Epithelial cell of proximal tubule (primary cell): ENCODE results near the gene MAD1L1. TPM values are rescaled to one million over a fixed set of nuclear protein-coding genes. Genes with fewer than 3 reads are reported as not detected.

Experiments used
- DNase-seq: peaks from one replicate; pipeline ENCODE4 v3.0.0-alpha.2; 2011; ENCODE audit warnings: low read depth
- H3K4me3 ChIP-seq: 2 replicates; pipeline ENCODE4 v1.5.1; 2011; ENCODE audit warnings: low read depth, mild to moderate bottlenecking, low read length
- total RNA-seq: library from RNA; depleted of rRNA; stranded (reverse); fragments of >200 nt; gene quantifications from 2 replicates; pipeline ENCODE4 v1.2.3, GENCODE V29; 2015
- TF ChIP-seq, protein P1 (sequence below): conservative IDR thresholded peaks from 2 replicates; pipeline ENCODE4 v1.5.1; 2012; ENCODE audit warnings: low read depth, mild to moderate bottlenecking, low read length

MAD1L1 gene
- total RNA-seq, 1 donor from 2014 or later: 83.4 TPM

DNA sequence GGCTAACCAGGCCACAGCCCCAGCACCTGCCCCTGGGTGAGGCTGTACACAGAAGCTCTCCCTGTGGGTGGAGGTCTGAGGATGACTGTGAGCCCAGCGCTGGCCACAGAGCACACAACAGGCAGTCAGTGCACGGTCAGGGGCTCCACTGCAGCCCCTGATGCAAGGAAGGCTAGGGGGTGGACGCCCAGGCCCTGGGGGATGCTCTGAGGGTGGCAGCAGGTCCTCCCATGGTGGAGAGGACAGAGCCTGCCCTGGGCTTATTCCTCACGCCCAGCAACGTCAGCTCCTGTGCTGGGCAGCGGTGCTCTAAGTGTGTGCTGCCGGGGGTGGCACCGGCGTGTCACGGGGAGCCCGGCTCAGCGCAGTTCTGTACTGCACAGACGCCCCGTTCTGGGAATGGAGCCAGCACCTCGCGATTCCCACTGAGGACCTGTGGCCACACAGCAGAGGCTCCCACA lies 223.2 kb downstream of the MAD1L1 start:
- H3K4me3 ChIP-seq: no peak overlapping the region
- TF ChIP-seq, protein P1, sequence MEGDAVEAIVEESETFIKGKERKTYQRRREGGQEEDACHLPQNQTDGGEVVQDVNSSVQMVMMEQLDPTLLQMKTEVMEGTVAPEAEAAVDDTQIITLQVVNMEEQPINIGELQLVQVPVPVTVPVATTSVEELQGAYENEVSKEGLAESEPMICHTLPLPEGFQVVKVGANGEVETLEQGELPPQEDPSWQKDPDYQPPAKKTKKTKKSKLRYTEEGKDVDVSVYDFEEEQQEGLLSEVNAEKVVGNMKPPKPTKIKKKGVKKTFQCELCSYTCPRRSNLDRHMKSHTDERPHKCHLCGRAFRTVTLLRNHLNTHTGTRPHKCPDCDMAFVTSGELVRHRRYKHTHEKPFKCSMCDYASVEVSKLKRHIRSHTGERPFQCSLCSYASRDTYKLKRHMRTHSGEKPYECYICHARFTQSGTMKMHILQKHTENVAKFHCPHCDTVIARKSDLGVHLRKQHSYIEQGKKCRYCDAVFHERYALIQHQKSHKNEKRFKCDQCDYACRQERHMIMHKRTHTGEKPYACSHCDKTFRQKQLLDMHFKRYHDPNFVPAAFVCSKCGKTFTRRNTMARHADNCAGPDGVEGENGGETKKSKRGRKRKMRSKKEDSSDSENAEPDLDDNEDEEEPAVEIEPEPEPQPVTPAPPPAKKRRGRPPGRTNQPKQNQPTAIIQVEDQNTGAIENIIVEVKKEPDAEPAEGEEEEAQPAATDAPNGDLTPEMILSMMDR: no peak

GRCh38 chr7:2008936-2009540 lies 223.7 kb downstream of the MAD1L1 start:
- DNase-seq: no peak
- TF ChIP-seq, protein P1: no peak
- H3K4me3 ChIP-seq: no peak overlapping the region

More for the DNA sequence above, 223.2 kb downstream of the MAD1L1 start:
- DNase-seq: no peak

DNA sequence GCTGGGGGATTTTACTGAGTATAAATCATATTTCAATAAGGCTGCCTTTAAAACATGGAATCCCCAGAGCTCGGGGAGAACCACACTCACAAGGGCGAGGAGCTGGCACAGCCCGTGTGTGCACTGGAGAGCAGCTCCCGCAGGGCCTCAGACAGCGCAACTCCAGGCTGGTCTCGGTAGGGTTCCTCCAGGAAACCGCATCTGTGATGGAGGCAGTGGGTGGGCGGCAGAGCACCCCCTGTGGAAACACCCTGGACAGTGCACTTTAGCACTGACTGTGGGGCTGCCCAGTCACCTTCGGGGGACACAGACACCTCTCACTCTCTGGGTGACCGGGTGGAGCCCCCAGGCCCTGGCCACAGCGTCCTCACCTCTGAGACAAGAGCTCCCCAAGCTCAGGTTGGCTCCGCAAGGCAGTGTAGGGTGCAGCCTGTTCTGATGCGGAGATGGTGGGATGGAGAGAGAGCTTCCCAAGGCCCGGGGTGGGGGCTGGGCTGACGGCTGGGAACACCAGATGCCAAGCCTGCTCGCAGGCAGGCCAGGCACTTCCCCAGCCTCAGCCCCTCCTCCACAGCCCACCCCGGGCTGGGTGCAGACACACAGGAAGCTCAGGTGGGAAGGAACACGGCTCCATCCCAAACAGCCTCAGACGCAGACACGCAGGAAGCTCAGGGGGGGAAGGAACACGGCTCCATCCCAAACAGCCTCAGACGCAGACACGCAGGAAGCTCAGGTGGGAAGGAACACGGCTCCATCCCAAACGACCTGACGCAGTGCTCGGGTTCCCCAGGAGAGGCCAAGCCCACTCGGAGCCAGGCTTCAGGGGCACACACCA lies 224.4 kb downstream of the MAD1L1 start:
- H3K4me3 ChIP-seq: no peak overlapping the region
- TF ChIP-seq, protein P1: no peak
- no peak for DNase-seq

- no peak overlapping the region for H3K4me3 ChIP-seq
- DNase-seq: no peak
- TF ChIP-seq, protein P1: no peak
Measured at GRCh38 chr7:2007551-2007950, 225.2 kb downstream of the MAD1L1 start.

GRCh38 chr7:2006921-2007381 lies 225.8 kb downstream of the MAD1L1 start:
- TF ChIP-seq, protein P1: no peak
- no peak for DNase-seq
- H3K4me3 ChIP-seq: no peak overlapping the region

GRCh38 chr7:2006231-2006771 lies 226.4 kb downstream of the MAD1L1 start:
- TF ChIP-seq, protein P1: no peak
- DNase-seq: no peak
- no peak overlapping the region for H3K4me3 ChIP-seq
